Thoracic aorta (tissue), 2 donors: Measurements from ENCODE around the gene TM4SF18. TPM values are rescaled to one million over a fixed set of nuclear protein-coding genes. Genes with fewer than 3 reads are reported as not detected.

Experiments
- ATAC-seq: fragments of 150-250 bp; one replicate; pipeline ENCODE4 v1.8.0; 2017; ENCODE audit warnings: low read depth; ENCODE audit not compliant: insufficient number of reproducible peaks, low FRiP score
- DNase-seq: peaks from one replicate; pipeline ENCODE4 v3.0.0-alpha.2; 2020; ENCODE audit warnings: low spot score
- H3K27ac ChIP-seq, 2 donors: fragments of 200-600 bp; sonication (generic); 1 replicate in 1 of 2; 2 replicates in 1 of 2; pipeline ENCODE4 v1.5.1; 2016; ENCODE audit warnings: mild to moderate bottlenecking in 2 of 2, moderate library complexity in 2 of 2
- H3K27me3 ChIP-seq: fragments of 200-600 bp; sonication (generic); replicated peaks from 2 replicates; pipeline ENCODE4 v1.6.0; 2016; ENCODE audit warnings: mild to moderate bottlenecking; ENCODE audit not compliant: insufficient read depth
- H3K36me3 ChIP-seq: fragments of 200-600 bp; sonication (generic); one replicate; pipeline ENCODE4 v1.5.1; 2016
- H3K4me1 ChIP-seq, 2 donors: fragments of 200-600 bp; sonication (generic); 1 replicate in 1 of 2; 2 replicates in 1 of 2; pipeline versions ENCODE4 v1.5.1 to v1.6.0; 2016; ENCODE audit warnings: low read depth in 2 of 2, mild to moderate bottlenecking in 1 of 2; ENCODE audit not compliant: control insufficient read depth in 1 of 2
- H3K4me3 ChIP-seq: fragments of 200-600 bp; sonication (generic); 2 replicates; pipeline ENCODE4 v1.5.1; 2016; ENCODE audit warnings: mild to moderate bottlenecking
- H3K9me3 ChIP-seq: fragments of 200-600 bp; sonication (generic); 2 replicates; pipeline ENCODE4 v1.5.1; 2016
- CTCF ChIP-seq: fragments of 200-600 bp; sonication (generic); IDR thresholded peaks from one replicate; pipeline ENCODE4 v1.5.1; 2019; ENCODE audit warnings: antibody characterized with exemption
- total RNA-seq, 2 donors: library from RNA; depleted of rRNA; stranded (reverse); fragments of >200 nt; gene quantifications; one replicate each; pipeline versions ENCODE4 v1.1.0 to v1.2.3, GENCODE V29; 2016

TM4SF18 gene
- total RNA-seq, 2 donors from 2014 or later = 1.9 to 4.9 TPM

- no peak overlapping the region for H3K4me3 ChIP-seq
- H3K27ac ChIP-seq = no peak overlapping the region
- ATAC-seq = no peak
- DNase-seq = no peak
- no peaks in the 10 kb centered on the region for H3K27me3 ChIP-seq
- H3K36me3 ChIP-seq = no peaks in the 10 kb centered on the region
- TF ChIP-seq CTCF = no peak
- H3K4me1 ChIP-seq = peaks cover 7 to 24% of the 10 kb centered on the region in 2 donors
- no peaks in the 10 kb centered on the region for H3K9me3 ChIP-seq
These were observed 16.4 kb downstream of the TM4SF18 start for GRCh38 chr3:149317072-149317471.

- no peak for ATAC-seq
- no peaks in the 10 kb centered on the region for H3K9me3 ChIP-seq
These were observed 17.0 kb downstream of the TM4SF18 start for GRCh38 chr3:149316437-149316836.

GRCh38 chr3:149315694-149316093 lies 17.7 kb downstream of the TM4SF18 start:
- Histone ChIP-seq H3K4me1 (peaks cover 13 to 28% of the 10 kb centered on the region in 2 donors), H3K27me3 (no peaks in the 10 kb centered on the region), H3K4me3 (no peak overlapping the region), H3K9me3 (no peaks in the 10 kb centered on the region), H3K27ac (peak overlapping the region in 1 of 2 donors; percentile 22), H3K36me3 (no peaks in the 10 kb centered on the region)
- DNase-seq = no peak
- no peak for TF ChIP-seq CTCF
- ATAC-seq = no peak

More at GRCh38 chr3:149316437-149316836, 17.0 kb downstream of the TM4SF18 start:
- DNase-seq = no peak
- peaks cover 7 to 24% of the 10 kb centered on the region in 2 donors for H3K4me1 ChIP-seq
- H3K36me3 ChIP-seq = no peaks in the 10 kb centered on the region
- TF ChIP-seq CTCF = no peak
- H3K27me3 ChIP-seq = no peaks in the 10 kb centered on the region
- H3K27ac ChIP-seq = no peak overlapping the region
- H3K4me3 ChIP-seq = no peak overlapping the region

- Histone ChIP-seq H3K4me1 (peaks cover 14 to 35% of the 10 kb centered on the region in 2 donors), H3K27ac (peak overlapping the region in 1 of 2 donors; percentile 22), H3K36me3 (no peaks in the 10 kb centered on the region), H3K9me3 (no peaks in the 10 kb centered on the region), H3K4me3 (no peak overlapping the region), H3K27me3 (no peaks in the 10 kb centered on the region)
- no peak for DNase-seq
- ATAC-seq = no peak
- no peak for TF ChIP-seq CTCF
These were observed 18.4 kb downstream of the TM4SF18 start for GRCh38 chr3:149314807-149315578.

GRCh38 chr3:149313542-149313941 lies 19.9 kb downstream of the TM4SF18 start:
- no peak for ATAC-seq
- Histone ChIP-seq H3K36me3 (no peaks in the 10 kb centered on the region), H3K9me3 (no peaks in the 10 kb centered on the region), H3K27me3 (no peaks in the 10 kb centered on the region), H3K27ac (no peak overlapping the region), H3K4me3 (no peak overlapping the region), H3K4me1 (peaks cover 14 to 35% of the 10 kb centered on the region in 2 donors)
- no peak for TF ChIP-seq CTCF
- DNase-seq = no peak
